GM21619 (cell line): ENCODE data around the gene CTDP1.

Experiments
- ATAC-seq: cut with Tn5 transposase; IDR thresholded peaks from one replicate; pipeline ENCODE4 v1.9.1; 2021; ENCODE audit not compliant: unreplicated experiment

Gene CTDP1

GRCh38 chr18:79789901-79790890 lies 110.6 kb downstream of the CTDP1 start:
- no peak for ATAC-seq

DNA sequence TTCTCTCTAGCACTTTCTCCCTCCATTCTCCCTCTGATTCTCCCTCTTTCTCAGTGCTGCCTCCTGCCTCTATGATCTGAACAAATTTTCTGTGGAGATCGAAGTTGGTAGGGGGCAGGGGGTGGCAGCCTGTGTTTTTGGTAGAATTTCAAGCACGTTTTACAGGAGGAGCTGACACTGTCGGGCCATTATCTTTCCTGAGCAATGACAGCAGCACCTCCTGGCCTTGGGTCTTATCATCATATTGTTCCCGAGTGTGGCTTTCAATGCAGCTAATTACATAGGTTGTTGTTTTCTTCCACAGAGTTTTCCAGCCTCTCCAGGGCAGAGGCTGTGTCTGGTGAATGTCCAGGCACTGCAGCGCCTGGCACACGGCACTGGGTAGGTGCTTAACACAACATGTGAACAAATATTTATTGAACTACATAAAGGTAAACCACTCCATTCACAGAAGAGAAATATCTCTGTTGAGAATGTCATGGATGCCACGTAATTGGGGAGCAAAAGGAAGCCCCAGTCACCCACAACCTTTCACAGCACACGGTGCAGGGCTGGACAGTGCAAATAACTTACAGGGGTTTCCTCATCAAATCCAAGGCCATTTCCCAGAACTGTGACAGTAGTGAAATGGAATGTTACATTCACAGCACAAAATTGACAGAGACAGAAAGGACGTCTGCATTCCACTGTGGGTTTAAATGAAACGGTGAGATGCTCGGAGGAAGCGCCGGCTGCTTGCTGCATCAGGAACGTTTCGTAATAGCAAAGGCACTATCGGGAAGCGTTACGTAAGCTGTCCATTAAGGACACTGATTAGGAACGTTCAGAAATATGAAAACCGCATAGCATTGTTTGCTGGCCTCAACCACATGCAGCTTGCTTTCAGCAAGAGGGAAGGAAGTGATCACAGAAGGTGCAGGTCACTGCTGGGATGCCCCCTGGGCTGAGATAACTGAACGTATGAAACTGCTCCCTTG lies 111.7 kb downstream of the CTDP1 start:
- no peak for ATAC-seq

GRCh38 chr18:79792096-79792987 lies 112.7 kb downstream of the CTDP1 start:
- ATAC-seq = no peak

- ATAC-seq = no peak
These were observed 113.4 kb downstream of the CTDP1 start for GRCh38 chr18:79792988-79793355.

- no peak for ATAC-seq
These were observed 115.2 kb downstream of the CTDP1 start for GRCh38 chr18:79794846-79795245.

- ATAC-seq = no peak
These were observed 115.8 kb downstream of the CTDP1 start for GRCh38 chr18:79795446-79795845.

GRCh38 chr18:79796016-79796415 lies 116.4 kb downstream of the CTDP1 start:
- no peak for ATAC-seq

DNA sequence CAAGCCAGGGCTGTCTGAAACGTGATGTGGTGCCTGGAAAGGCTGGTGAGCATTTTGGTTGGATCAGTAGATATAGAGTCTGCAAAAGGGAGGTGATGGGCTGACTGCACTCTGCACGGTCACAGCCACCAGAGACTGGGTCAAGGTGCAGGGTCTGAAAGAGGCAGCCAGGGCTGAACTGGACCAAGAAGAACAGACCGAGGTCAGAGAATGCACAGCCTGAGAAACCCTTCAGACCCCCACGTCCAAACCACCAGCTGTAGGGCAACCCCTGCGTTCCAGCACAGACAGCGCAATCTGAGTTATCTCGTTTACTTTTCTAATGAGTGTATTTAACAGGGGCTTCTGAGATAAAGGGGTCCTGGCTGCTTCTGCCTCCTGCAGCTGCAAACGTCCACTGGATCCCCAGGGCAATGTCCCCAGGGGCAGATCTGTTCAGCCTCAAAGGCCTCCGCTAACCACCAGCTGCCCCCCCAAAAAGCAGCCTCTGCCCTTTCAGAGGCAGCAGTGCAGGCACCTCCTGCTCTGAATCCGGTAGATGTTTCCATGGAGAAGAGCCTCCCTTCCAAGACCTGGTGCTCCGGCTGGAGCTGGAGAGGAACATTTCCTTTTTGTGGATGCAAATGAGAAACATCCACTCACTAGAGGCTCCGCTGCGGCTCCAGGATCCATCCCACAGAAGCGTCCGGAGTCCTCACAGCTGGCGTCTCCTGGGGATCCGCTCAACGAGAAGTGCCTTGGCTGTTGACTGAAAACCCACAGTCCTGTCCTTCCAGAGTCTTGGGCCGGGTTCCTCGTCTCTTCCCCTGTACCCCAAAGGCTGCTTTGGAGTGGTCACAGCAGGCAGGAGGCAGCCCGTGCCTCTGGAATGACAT lies 117.2 kb downstream of the CTDP1 start:
- ATAC-seq = no peak

GRCh38 chr18:79797518-79798345 lies 118.1 kb downstream of the CTDP1 start, which contains the start of gene KCNG2:
TSS of gene KCNG2 (plus strand) at chr18:79797938. CDS start at chr18:79863668, 65,730 bp downstream.
- ATAC-seq = no peak

DNA sequence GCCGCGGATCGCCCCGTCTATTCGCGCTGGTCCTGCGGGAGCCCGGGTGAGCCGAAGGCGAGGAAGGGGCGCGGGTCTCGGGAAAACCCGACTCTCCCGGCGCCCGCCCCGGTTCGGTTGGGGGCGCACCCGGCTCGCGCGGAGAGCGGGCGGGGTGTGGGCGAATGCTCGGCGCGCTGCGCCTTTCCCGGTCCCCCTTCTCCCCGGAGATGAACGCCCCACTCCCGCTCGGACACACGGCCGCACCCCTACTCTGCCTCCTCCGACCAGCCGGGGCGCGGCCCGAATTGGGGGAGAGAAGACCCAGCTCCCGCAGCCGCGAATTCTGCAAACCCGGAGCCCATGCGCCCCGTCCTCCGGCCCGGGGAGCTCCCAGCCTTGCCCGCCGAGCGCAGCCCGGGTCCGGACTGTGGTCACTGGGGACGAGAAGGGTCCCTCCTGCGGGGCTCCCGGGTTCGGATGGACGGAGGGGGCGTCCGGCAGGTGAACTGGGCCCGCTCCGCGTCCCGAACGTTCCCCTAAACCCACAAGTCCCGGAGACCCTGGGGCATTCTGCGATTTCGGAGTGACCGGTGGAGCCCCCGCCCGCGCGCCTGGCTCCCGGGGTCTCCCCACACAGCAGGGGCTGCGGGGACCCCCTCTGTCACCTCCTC lies 118.9 kb downstream of the CTDP1 start:
- ATAC-seq = no peak

GRCh38 chr18:79798999-79799370 lies 119.4 kb downstream of the CTDP1 start:
- no peak for ATAC-seq

DNA sequence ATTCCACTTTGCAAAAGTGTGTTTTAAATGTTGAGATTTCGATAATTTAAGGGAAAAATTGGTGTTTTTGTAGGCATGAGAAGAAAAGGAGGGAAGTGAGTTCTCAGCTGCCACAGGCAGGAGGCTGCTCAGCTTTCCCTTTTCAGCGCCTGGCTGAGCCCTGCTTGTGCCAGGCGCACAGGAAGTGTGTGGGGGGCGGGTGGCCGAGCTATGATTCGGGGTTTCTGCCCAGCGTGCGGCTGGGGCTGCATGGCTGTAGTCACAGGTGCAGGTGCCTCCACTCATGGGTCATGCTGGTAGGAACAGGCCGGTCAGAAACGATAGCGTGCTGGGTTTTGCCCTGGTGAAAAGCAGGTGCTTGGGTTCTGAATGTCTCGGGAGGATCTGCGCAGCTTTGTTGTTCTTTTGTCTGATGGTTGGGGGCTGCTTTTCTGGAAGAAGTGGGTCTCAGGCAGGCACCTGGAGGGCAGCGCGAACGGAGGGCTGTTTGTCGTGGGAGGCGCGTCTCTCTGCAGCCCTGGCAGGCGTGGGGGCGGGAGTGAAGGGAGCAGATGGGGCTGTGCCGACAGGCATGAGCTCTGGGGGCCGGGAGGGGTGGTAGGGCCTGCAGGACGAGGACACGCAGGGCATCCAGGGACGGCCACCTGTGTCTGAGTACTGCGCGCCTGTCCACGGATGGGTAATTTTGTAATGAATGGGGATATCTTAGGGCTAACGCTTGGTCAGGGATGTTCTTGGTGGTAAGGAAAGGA lies 120.2 kb downstream of the CTDP1 start:
- ATAC-seq = no peak

DNA sequence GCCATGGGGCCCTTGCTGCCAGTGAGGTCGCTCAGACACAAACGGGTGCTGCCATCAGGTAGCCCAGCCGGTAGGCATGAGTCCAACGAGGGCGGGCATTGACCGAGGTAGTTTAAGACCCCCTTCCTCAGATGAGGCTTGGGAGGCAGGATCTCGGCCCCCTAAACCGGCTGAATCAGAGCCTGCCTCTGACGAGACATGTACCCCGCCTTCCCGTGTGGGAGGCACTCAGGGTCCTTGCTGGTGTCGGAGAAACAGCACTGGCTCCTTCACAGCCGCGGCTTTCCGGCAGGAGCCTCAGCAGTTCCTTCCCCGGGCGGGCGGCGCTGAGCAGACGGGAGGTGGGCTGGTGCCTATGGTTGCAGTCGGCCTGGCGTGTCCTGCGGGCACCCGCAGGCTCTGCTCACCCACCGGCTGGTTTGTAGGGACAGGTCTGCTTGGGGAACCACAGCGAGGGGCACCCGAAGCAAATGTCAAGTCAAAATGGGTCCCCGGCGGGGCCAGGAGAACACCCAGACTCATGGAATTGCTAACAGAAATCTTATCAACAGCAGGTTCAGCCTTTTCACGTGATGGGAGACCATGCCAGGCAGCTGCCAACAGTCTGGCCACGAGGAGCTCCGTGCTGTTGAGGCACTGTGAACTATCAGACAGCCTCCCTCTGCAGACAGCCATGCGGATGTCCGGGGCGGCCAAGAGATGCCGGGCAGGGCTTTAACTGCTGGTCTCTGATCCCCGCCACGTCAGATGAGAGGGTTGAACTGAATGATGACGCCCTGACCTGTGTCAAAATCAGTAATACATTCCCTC lies 121.0 kb downstream of the CTDP1 start:
- no peak for ATAC-seq

- ATAC-seq = no peak
These were observed 121.6 kb downstream of the CTDP1 start for GRCh38 chr18:79801217-79801616.

DNA sequence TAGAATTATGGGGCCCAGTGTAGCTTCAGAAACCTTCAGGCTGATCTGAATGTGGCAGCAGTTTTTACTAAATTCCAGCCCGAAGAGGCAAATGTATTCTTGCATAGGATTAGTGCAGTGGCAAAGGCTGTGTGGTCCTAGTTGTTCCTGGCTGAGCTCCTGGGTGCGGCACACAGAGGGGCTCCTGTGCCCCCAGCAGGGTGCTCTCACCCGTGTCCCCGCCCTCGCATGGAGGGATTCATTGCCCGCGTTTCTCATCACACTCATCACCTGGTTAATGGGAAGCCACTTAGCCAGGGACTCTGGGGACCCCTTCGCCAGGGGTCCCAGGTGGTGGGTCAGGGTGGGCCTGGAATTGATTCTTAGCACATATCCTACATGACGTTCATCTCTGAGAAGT lies 122.0 kb downstream of the CTDP1 start:
- ATAC-seq = no peak

DNA sequence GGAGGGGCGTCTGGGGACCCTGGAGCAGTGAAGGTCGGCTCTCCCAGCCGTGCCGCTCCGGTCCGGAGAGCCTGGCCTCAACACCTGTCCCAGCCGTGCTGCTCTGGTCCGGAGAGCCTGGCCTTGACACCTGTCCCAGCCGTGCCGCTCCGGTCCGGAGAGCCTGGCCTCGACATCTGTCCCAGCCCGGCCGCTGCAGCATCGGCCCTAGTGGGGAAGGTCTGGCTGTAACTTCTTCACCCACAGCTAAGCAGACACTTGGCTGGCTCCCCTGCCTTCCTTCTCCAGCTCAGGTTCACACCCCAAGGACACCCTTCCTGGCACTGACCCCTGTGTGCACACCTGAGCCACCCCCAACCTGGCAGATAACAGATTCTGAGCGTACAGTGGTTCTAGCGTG lies 122.7 kb downstream of the CTDP1 start:
- no peak for ATAC-seq

DNA sequence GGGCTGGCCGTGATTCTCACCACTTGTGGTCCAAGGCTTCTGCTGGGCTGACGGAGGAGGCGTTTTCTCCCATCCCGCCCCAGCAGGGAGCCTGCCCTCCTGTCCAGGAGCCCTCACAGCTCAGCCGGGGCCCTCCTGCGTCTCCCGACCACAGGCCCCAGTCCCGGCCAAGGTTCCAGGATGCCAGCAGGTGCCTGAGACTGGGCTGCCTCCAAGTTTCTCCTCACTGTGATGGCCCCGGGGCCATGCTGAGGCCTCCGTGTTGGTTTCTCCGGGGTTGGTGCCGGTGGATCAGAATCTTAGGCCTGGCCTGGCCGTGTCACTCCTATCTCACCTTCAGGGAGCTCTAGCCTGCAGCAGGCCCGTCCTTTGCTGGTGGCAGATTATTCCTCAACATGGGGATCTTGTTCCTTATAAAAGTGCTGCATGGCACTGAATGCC lies 124.0 kb downstream of the CTDP1 start:
- ATAC-seq = no peak
